Transverse colon (tissue), 4 donors: ENCODE data around the gene PTPN3. TPM values are rescaled to one million over a fixed set of nuclear protein-coding genes. Genes with fewer than 3 reads are reported as not detected.

Experiments used
- DNase-seq: peaks from one replicate; pipeline ENCODE4 v3.0.0-alpha.2; 2019
- H3K27ac ChIP-seq, 4 donors: fragments of 200-600 bp; sonication (generic); 2 replicates each; pipeline ENCODE4 v1.5.1; 2016 to 2018; ENCODE audit warnings: inconsistent platforms in 4 of 4
- H3K27me3 ChIP-seq: fragments of 200-600 bp; sonication (generic); 2 replicates; pipeline ENCODE4 v1.5.1; 2017; ENCODE audit warnings: inconsistent platforms
- H3K36me3 ChIP-seq, 4 donors: fragments of 200-600 bp; sonication (generic); 2 replicates each; pipeline ENCODE4 v1.5.1; 2017 to 2019; ENCODE audit warnings: inconsistent platforms in 4 of 4
- H3K4me1 ChIP-seq, 4 donors: fragments of 200-600 bp; sonication (generic); 2 replicates each; pipeline ENCODE4 v1.5.1; 2017 to 2020; ENCODE audit warnings: inconsistent platforms in 4 of 4
- H3K4me3 ChIP-seq, 4 donors: fragments of 200-600 bp; sonication (generic); 1 replicate in 1 of 4; 2 replicates in 3 of 4; pipeline versions ENCODE4 v1.5.1 to v1.6.1; 2017 to 2019; ENCODE audit warnings: inconsistent platforms in 4 of 4
- H3K9me3 ChIP-seq, 2 donors: fragments of 200-600 bp; sonication (generic); 2 replicates each; pipeline ENCODE4 v1.5.1; 2017 to 2019; ENCODE audit warnings: inconsistent platforms in 2 of 2
- CTCF ChIP-seq, 5 experiments: fragments of 200-600 bp in 3 of 5; fragments of 450-650 bp in 2 of 5; sonication (generic) in 3 of 5; IDR thresholded peaks; 1 replicate in 2 of 5; 2 replicates in 3 of 5; pipeline ENCODE4 v1.5.1; 2016 to 2017; ENCODE audit warnings: antibody characterized with exemption in 5 of 5, inconsistent platforms in 3 of 5, mild to moderate bottlenecking in 2 of 5, moderate library complexity in 1 of 5
- EP300 ChIP-seq: sonication (generic); formaldehyde crosslinking; IDR thresholded peaks from one replicate; pipeline ENCODE4 v1.6.1; 2017; ENCODE audit warnings: antibody characterized with exemption, low read depth
- POLR2A ChIP-seq: fragments of 450-650 bp; IDR thresholded peaks from one replicate; pipeline ENCODE4 v1.6.1; 2016; ENCODE audit warnings: antibody characterized with exemption, mild to moderate bottlenecking, moderate library complexity
- POLR2AphosphoS5 ChIP-seq, 3 donors: sonication (generic); formaldehyde crosslinking; IDR thresholded peaks; one replicate each; pipeline ENCODE4 v1.6.1; 2016; ENCODE audit warnings: antibody characterized with exemption in 3 of 3
- WGBS, 2 donors: methylation state at CpG; one replicate each; pipeline ENCODE4 v1.1.5; 2018; ENCODE audit warnings: low coverage in 1 of 2; 5-methylcytosine and 5-hydroxymethylcytosine counted together
- in situ Hi-C, 4 donors: fragments of 200-750 bp; cut with MboI; loops; one replicate each; pipeline versions ENCODE4 v1.15.0 to v1.15.1; 2017; ENCODE audit warnings: low sequenced_read_pairs in 3 of 4, low pct_ligation_motif_present in 1 of 4, low pct_unique_long_range_greater_than_20kb in 1 of 4
- intact Hi-C: fragments of 100-400 bp; cut with DNase I; formaldehyde crosslinking; loops from one replicate; pipeline ENCODE4 v1.15.1; 2023; ENCODE audit warnings: low total_unique reads
- total RNA-seq, 4 donors: library from RNA; depleted of rRNA; stranded (reverse); fragments of >200 nt; gene quantifications; one replicate each; pipeline ENCODE4 v1.1.0, GENCODE V29; 2016

The PTPN3 gene
- total RNA-seq, 4 donors from 2014 or later, result 12.7 to 27.0 (median 18.1) TPM

GRCh38 chr9:109411798-109412352 is 86.2 kb downstream of the PTPN3 start:
- intact Hi-C loops, result no loop called here
- H3K9me3 ChIP-seq, result no peaks in the 10 kb centered on the region
- no peak overlapping the region for H3K4me3 ChIP-seq
- TF ChIP-seq POLR2A (no peak), CTCF (IDR thresholded peaks at IDR 0.05) (peak in 4 of 5 experiments; percentile 10 to 46 (median 33))
- 55 to 59% methylated on average over 4 to 5 of the region's 5 CpGs for WGBS, 2 donors
- in situ Hi-C loops, result no loop called here
- no peak overlapping the region for H3K27ac ChIP-seq
- peaks cover 0 to 6% (median 2%) of the 10 kb centered on the region in 4 donors for H3K4me1 ChIP-seq
- H3K27me3 ChIP-seq, result no peaks in the 10 kb centered on the region
- no peaks in the 10 kb centered on the region for H3K36me3 ChIP-seq
- no peak for DNase-seq

DNA sequence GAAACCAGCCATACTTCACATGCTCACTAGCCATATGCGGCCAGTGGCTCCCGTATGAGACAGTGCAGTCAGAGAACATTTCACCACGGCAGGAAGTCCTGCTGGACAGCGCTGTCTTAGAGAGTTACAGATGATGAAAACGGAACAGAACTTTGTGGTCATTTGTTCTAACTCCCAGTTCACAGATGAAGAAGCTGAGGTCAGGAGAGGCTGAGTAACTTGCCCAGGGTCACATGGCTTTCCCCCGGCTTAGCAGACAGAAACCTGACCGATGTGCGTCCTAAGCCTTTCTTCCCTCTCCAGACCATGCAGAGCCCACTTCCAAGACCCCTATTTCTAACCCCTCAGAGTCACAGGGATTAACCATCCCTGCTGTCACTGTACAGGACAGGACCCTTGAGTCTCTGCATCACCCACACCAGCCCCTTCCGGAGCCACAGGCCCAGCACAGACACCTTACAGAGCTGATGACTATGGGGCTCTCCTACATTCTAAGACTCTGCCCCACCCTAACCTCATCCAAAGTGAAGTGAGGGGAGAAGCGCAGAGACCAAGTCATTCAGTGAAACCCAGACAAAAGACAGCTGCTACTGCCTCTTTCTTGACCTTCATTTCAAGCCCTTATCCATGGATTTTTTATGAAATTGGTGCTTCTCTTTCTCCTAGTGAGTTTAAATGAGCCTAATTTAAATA is 86.9 kb downstream of the PTPN3 start:
- Histone ChIP-seq H3K27ac (no peak overlapping the region), H3K27me3 (no peaks in the 10 kb centered on the region), H3K4me3 (no peak overlapping the region), H3K4me1 (no peaks in the 10 kb centered on the region), H3K9me3 (no peaks in the 10 kb centered on the region), H3K36me3 (no peaks in the 10 kb centered on the region)
- 74 to 83% methylated on average over 5 to 10 of the region's 10 CpGs for WGBS, 2 donors
- no peak for TF ChIP-seq POLR2AphosphoS5 (IDR thresholded peaks at IDR 0.05)
- TF ChIP-seq EP300, result no peak
- in situ Hi-C loops, result no loop called here
- no peak for DNase-seq
- intact Hi-C loops, result no loop called here

DNA sequence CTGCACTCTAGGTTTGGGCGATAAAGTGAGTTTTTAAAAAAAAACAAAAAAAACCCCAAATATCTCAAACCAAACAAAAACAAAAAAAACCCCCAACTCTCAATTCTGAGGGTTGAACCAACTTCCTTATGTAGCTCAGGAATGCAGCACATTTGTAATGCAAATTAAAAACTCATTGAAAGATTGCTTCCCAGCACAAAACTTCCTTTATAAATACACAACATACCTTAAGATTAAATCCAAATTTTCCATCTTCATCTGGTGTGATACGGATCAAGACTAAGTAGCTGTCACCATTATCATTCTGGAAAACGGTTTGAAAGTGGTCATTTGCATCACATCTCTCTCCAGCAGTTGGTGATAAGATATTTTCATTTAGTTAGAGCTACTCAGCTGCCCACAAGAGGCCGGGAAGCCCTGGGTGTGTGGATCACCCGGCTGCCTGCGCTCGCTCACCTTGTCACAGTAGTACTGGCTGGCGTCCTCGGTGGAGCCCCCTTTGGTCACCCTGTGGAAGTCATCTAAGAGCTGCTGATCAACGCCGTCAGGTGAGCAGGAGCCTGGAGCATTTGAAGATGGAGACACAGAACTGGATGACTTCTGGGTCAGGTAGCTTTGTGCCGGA is 88.2 kb downstream of the PTPN3 start:
- in situ Hi-C loops, result no loop called here
- 76 to 79% methylated on average over 3 to 12 of the region's 12 CpGs for WGBS, 2 donors
- Histone ChIP-seq H3K9me3 (no peaks in the 10 kb centered on the region), H3K27ac (no peak overlapping the region), H3K27me3 (no peaks in the 10 kb centered on the region), H3K4me1 (no peaks in the 10 kb centered on the region), H3K36me3 (no peaks in the 10 kb centered on the region), H3K4me3 (no peak overlapping the region)
- TF ChIP-seq EP300 (no peak), CTCF (IDR thresholded peaks at IDR 0.05) (no peak), POLR2AphosphoS5 (IDR thresholded peaks at IDR 0.05) (no peak), POLR2A (no peak)
- DNase-seq, result no peak
- intact Hi-C loops, result no loop called here

DNA sequence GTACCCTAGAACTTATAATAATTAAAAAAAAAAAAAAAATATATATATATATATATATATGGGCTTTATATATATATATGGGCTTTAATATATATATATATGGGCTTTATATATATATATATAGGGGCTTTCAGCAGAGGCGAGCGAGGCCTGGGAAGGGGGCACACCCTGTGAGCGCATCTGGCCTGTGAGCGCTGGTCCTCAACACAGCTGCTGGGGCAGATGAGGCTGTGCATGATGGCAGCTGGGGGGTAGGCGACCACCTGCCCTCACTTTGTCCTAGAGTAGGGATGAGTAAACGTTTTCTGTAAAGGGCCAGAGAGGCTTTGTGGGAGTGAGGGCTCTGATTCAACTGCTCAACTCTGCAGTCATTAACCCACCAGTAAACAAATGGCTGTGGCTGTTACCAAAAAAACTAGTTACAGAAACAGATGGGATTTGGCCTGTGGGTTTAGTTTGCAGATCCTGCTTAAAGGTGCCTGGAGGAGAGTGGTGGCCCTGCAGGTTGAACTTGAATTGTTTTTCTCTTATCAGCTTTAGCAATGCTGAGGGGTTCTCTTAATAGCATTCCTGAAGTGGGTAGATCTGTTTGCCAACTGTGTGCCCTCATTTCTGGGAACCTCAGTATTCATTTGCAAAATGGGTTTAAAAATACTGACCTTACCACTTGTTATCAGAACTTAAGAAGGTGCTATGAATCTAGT is 89.2 kb downstream of the PTPN3 start:
- 76 to 80% methylated on average over 1 to 6 of the region's 6 CpGs for WGBS, 2 donors
- H3K27ac ChIP-seq, result no peak overlapping the region

More for the DNA sequence above, 89.2 kb downstream of the PTPN3 start:
- in situ Hi-C loops, result no loop called here
- intact Hi-C loops, result no loop called here
- no peaks in the 10 kb centered on the region for H3K4me1 ChIP-seq
- no peak for DNase-seq
- no peaks in the 10 kb centered on the region for H3K27me3 ChIP-seq
- no peak overlapping the region for H3K4me3 ChIP-seq
- H3K36me3 ChIP-seq, result no peaks in the 10 kb centered on the region
- no peaks in the 10 kb centered on the region for H3K9me3 ChIP-seq
- TF ChIP-seq POLR2AphosphoS5 (IDR thresholded peaks at IDR 0.05) (no peak), CTCF (IDR thresholded peaks at IDR 0.05) (no peak), EP300 (no peak), POLR2A (no peak)
